Measurements from ENCODE around the gene ACER3.

DNA sequence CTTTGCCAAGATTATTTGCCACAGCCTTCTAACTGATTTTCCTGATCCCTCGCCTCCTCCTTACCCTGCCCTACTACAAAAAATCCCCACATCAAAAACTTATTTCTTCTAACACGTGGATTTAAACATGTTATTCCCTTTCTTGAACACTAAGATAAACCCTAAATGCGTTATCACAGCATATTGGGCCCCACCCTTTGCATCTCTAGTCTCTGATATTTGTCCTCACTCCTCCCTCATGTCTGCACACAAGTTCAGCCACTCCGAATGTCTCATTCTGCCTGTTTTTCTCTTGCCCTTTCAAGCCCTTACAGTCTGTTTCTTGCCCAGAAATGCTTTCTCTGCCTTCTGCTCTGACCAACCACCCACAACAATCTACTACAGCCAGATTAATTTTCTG lies 10.6 kb upstream of the ACER3 start:
- TF ChIP-seq, protein P1, sequence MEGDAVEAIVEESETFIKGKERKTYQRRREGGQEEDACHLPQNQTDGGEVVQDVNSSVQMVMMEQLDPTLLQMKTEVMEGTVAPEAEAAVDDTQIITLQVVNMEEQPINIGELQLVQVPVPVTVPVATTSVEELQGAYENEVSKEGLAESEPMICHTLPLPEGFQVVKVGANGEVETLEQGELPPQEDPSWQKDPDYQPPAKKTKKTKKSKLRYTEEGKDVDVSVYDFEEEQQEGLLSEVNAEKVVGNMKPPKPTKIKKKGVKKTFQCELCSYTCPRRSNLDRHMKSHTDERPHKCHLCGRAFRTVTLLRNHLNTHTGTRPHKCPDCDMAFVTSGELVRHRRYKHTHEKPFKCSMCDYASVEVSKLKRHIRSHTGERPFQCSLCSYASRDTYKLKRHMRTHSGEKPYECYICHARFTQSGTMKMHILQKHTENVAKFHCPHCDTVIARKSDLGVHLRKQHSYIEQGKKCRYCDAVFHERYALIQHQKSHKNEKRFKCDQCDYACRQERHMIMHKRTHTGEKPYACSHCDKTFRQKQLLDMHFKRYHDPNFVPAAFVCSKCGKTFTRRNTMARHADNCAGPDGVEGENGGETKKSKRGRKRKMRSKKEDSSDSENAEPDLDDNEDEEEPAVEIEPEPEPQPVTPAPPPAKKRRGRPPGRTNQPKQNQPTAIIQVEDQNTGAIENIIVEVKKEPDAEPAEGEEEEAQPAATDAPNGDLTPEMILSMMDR (IDR thresholded peaks at IDR 0.05; ENCODE audit: insufficient read depth, low read length): no peak
- TF ChIP-seq GABPA (IDR thresholded peaks at IDR 0.05; ENCODE audit: low read depth) (no peak), POLR2AphosphoS5 (IDR thresholded peaks at IDR 0.05; ENCODE audit: low read depth) (no peak)
- TF ChIP-seq, protein P2, sequence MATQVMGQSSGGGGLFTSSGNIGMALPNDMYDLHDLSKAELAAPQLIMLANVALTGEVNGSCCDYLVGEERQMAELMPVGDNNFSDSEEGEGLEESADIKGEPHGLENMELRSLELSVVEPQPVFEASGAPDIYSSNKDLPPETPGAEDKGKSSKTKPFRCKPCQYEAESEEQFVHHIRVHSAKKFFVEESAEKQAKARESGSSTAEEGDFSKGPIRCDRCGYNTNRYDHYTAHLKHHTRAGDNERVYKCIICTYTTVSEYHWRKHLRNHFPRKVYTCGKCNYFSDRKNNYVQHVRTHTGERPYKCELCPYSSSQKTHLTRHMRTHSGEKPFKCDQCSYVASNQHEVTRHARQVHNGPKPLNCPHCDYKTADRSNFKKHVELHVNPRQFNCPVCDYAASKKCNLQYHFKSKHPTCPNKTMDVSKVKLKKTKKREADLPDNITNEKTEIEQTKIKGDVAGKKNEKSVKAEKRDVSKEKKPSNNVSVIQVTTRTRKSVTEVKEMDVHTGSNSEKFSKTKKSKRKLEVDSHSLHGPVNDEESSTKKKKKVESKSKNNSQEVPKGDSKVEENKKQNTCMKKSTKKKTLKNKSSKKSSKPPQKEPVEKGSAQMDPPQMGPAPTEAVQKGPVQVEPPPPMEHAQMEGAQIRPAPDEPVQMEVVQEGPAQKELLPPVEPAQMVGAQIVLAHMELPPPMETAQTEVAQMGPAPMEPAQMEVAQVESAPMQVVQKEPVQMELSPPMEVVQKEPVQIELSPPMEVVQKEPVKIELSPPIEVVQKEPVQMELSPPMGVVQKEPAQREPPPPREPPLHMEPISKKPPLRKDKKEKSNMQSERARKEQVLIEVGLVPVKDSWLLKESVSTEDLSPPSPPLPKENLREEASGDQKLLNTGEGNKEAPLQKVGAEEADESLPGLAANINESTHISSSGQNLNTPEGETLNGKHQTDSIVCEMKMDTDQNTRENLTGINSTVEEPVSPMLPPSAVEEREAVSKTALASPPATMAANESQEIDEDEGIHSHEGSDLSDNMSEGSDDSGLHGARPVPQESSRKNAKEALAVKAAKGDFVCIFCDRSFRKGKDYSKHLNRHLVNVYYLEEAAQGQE (IDR thresholded peaks at IDR 0.05; ENCODE audit: insufficient replicate concordance, low read depth): no peak

Data from HL-60 (cell line).